WERI-Rb-1 (cell line): ENCODE data around the gene NCK2.

ENCODE experiments used
- DNase-seq: peaks from one replicate; pipeline ENCODE4 v3.0.0-alpha.2; 2020
- H3K27ac ChIP-seq: fragments of 250-450 bp; sonication (Bioruptor Pico); 2 replicates; pipeline ENCODE4 v1.5.1; 2020; ENCODE audit warnings: mild to moderate bottlenecking, moderate library complexity
- H3K27me3 ChIP-seq: fragments of 250-450 bp; sonication (Bioruptor Pico); 2 replicates; pipeline ENCODE4 v1.5.1; 2021; ENCODE audit warnings: mild to moderate bottlenecking, low read depth, moderate library complexity; ENCODE audit not compliant: insufficient read depth, severe bottlenecking
- H3K36me3 ChIP-seq: fragments of 250-450 bp; sonication (Bioruptor Pico); 2 replicates; pipeline ENCODE4 v1.5.1; 2020; ENCODE audit warnings: mild to moderate bottlenecking, moderate library complexity
- H3K4me3 ChIP-seq: 2 replicates; pipeline ENCODE4 v1.5.1; 2011; ENCODE audit warnings: low read depth, mild to moderate bottlenecking, control low read depth, low read length
- H3K9me3 ChIP-seq: fragments of 250-450 bp; sonication (Bioruptor Pico); 2 replicates; pipeline ENCODE4 v1.5.1; 2021; ENCODE audit warnings: mild to moderate bottlenecking, moderate library complexity; ENCODE audit not compliant: severe bottlenecking
- TF ChIP-seq, protein P1 (sequence below): IDR thresholded peaks from 2 replicates; pipeline ENCODE4 v1.5.1; 2011; ENCODE audit warnings: low read depth, mild to moderate bottlenecking, control low read depth, inconsistent platforms, low read length

The NCK2 gene

DNA sequence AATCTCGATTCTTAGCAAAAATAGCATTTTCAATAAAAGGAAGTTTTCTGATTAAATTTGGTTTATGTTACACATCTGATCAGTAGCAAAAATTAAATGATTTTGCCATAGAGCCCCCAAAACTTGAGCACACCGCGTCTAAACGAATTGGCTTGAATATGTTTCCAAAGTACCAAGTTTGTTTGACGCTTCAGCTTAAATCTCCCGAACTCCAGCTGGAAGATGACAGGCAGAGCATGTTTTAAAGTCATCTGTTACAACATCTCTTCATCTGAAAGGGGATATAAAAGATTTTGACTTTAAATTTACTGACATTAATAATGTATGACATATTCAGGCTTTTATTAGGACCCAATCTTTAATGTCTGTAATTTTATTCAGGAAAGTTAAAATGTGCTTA lies 129.8 kb downstream of the NCK2 start:
- Histone ChIP-seq H3K27ac (no peak overlapping the region), H3K9me3 (no peaks in the 10 kb centered on the region), H3K27me3 (no peaks in the 10 kb centered on the region), H3K4me3 (no peak overlapping the region), H3K36me3 (no peaks in the 10 kb centered on the region)
- no peak for DNase-seq
- TF ChIP-seq, protein P1, sequence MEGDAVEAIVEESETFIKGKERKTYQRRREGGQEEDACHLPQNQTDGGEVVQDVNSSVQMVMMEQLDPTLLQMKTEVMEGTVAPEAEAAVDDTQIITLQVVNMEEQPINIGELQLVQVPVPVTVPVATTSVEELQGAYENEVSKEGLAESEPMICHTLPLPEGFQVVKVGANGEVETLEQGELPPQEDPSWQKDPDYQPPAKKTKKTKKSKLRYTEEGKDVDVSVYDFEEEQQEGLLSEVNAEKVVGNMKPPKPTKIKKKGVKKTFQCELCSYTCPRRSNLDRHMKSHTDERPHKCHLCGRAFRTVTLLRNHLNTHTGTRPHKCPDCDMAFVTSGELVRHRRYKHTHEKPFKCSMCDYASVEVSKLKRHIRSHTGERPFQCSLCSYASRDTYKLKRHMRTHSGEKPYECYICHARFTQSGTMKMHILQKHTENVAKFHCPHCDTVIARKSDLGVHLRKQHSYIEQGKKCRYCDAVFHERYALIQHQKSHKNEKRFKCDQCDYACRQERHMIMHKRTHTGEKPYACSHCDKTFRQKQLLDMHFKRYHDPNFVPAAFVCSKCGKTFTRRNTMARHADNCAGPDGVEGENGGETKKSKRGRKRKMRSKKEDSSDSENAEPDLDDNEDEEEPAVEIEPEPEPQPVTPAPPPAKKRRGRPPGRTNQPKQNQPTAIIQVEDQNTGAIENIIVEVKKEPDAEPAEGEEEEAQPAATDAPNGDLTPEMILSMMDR: no peak

DNA sequence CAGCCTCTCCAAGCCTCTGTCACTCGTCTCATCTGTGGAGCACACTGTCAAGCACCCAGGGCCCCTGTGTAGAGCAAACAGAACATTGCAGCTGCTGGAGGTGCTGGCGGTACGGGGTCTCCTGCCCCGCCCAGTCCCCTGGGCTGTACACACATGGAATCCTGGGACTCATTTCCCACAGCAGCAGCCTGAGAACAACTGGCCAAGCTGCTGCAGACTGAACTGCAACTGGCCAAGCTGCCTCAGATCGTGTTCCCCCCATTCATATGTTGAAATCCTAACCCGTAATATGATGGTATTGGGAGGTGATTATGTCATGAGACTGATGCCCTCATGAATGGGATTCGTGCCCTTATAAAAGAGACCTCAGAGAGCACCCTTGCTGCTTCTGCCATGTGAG lies 130.5 kb downstream of the NCK2 start:
- DNase-seq: no peak
- TF ChIP-seq, protein P1: no peak
- Histone ChIP-seq H3K9me3 (no peaks in the 10 kb centered on the region), H3K27me3 (no peaks in the 10 kb centered on the region), H3K4me3 (no peak overlapping the region), H3K27ac (no peak overlapping the region), H3K36me3 (no peaks in the 10 kb centered on the region)

DNA sequence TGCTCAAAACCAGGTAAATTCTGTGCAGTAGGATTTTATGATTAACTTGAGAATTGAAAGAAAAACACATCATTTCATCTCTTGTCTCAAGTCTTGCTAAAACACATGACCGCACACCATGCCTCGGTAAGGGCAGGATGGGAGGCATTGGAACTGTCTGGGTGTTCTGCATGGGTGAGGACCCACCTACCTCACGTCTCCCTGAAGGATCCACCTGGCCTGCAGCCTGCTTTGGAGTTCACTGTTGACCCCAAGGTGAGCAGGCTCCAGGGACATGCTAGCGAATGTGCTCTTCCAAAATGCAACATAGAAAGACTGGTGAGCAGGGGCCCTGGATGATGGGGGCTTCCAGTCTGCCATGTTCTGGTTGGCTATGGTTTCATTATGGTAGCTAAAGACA lies 131.5 kb downstream of the NCK2 start:
- no peaks in the 10 kb centered on the region for H3K27me3 ChIP-seq
- TF ChIP-seq, protein P1: no peak
- H3K36me3 ChIP-seq: no peaks in the 10 kb centered on the region; the same call in 1 of the 2 replicates
- no peak overlapping the region for H3K4me3 ChIP-seq
- no peaks in the 10 kb centered on the region for H3K9me3 ChIP-seq
- no peak overlapping the region for H3K27ac ChIP-seq
- DNase-seq: no peak

DNA sequence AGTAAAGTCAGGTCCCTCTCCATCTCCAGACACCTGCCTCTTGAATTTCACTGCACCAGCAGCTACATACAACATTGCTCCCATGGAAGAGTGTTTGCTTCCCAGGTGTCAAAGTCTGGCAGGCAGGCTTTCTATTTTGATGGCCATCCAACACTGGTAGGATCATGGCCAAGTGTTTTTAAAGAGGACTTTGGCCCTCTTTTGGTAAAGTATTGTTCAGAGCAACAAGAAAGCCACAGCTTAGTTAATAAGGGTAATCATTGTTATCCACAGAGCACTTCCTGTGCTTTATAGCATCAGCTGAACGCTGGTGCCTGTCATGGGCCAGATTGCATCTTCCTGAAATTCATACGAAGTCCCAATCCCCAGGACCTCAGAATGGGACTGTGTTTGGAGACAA lies 133.2 kb downstream of the NCK2 start:
- DNase-seq: no peak
- no peak overlapping the region for H3K27ac ChIP-seq
- TF ChIP-seq, protein P1: no peak
- H3K9me3 ChIP-seq: no peaks in the 10 kb centered on the region
- H3K27me3 ChIP-seq: no peaks in the 10 kb centered on the region
- H3K4me3 ChIP-seq: no peak overlapping the region
- H3K36me3 ChIP-seq: peaks cover 6% of the 10 kb centered on the region

DNA sequence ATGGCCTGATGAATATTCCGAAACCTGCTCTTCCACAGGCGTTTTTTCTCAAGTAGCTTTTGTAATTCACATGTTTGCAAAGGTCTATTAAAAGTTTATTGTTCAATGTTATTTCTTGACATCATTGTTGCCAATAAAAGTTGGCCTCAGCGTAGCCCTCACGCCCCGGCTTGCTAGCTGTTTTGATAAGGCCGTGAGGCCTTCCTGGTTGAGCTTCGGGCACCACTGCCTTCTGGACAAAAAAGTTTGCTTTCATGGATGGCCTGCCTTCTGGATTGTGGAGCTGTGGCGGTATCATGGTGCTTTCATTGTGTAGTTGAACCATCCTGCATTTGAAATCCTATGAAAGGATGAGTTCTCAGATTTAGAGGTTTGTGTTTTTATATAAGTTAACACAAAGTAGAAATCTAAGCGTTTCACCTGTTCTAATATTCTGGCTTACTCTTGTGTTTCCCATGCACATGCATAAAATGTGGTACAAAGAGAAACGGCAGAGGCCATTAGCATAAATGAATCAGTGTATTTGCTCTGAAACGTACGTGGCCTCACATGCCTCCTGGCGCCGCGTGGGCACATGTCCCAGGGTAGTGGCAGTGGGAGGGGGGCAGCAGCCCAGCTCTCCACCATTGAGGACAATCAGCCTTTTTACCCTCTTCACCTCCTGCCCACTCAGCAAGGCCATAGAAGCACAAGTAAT lies 134.5 kb downstream of the NCK2 start:
- H3K36me3 ChIP-seq: peaks cover 6% of the 10 kb centered on the region
- no peak overlapping the region for H3K4me3 ChIP-seq
- H3K9me3 ChIP-seq: no peaks in the 10 kb centered on the region
- DNase-seq: no peak
- no peak overlapping the region for H3K27ac ChIP-seq
- TF ChIP-seq, protein P1: no peak
- H3K27me3 ChIP-seq: no peaks in the 10 kb centered on the region

- Histone ChIP-seq H3K4me3 (no peak overlapping the region), H3K9me3 (no peaks in the 10 kb centered on the region), H3K36me3 (peaks cover 6% of the 10 kb centered on the region), H3K27me3 (no peaks in the 10 kb centered on the region), H3K27ac (no peak overlapping the region)
- TF ChIP-seq, protein P1: no peak
- no peak for DNase-seq
Measured at GRCh38 chr2:105879803-105880300, 135.1 kb downstream of the NCK2 start.
